GM21786 (cell line): ENCODE measurements around the gene CDK6.
"Not testable (repeated sequence)": the region's sequence is repeated elsewhere in the genome, so short reads cannot be mapped to it uniquely, and the experiment has no call there.

Source experiments
- ATAC-seq: cut with Tn5 transposase; IDR thresholded peaks from one replicate; pipeline ENCODE4 v1.9.1; 2021; ENCODE audit not compliant: unreplicated experiment

Gene CDK6

DNA sequence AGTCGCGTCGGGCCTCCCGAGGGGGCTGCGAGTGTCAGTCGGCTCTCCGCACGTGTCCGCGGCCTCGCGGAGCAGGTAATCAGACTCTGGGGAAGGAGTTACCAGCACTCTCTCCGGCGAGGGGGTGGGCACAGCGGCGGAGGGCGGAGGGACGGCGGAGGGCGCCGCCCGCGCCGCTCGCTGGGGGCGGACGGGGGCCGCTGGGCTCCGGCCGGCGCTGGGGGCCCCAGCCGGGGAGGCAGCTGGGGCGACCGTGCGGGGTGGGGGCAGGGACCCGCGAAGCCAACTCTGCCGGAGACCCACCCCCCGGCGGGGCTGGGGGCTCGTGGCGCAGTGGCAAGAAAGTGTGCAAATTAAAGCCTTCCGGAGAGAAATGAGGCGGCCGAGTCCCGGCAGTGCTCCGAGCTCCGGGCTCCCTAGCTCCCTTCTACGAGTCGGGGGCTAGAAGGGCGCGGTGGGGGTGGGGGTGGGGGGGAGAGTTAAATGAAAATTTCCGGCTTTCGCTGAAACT is at the start of gene CDK6:
Gene CDK6, minus strand, starts transcription at position 85 of the 511 bp plus-strand sequence. CDS start 3,250 bp downstream, outside the sequence.
- ATAC-seq: peak; percentile 25

DNA sequence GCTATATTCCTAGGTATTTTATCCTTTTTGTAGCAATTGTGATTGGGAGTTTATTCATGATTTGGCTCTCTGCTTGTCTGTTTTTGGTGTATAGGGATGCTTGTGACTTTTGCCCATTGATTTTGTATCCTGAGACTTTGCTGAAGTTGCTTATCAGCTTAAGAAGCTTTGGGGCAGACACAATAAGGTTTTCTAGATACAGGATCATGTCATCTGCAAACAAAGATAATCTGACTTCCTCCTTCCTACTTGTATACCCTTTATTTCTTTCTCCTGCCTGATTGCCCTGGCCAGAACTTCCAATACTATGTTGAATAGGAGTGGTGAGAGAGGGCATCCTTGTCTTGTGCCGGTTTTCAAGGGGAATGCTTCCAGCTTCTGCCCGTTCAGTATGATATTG is 49.7 kb upstream of the CDK6 start:
- not testable (repeated sequence) for ATAC-seq

DNA sequence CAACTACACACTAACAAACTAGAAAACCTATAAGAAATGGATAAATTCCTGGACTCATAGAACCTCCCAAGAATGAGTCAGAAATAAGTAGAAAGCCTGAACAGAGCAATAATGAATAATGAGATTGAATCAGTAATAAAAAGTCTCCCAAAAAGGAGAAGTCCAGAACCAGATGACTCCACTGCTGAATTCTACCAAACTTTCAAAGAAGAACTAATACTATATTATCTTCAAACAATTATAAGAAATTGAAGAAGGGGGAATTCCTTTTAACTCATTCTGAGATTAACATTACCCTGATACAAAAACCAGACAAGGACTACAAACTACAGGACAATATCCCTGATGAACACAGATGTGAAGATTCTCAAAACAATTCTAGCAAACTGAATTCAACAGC is 47.8 kb upstream of the CDK6 start:
- ATAC-seq: no peak

DNA sequence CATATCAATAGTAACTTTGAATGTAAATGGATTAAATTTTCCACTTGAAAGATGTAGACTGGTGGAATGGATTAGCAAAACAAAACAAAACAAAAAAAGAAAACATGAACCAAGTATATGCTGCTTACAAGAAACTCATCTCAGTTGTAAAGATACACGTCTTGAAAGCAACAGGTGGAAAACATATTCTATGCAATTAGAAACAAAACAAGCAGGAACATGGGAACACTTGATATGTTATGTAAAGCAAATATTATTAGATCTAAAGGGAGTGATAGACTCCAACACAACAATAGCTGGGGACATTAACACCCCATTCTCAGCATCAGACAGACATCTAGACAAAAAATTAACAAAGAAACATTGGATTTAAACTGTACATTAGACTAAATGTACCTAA is 46.4 kb upstream of the CDK6 start:
- no peak for ATAC-seq

DNA sequence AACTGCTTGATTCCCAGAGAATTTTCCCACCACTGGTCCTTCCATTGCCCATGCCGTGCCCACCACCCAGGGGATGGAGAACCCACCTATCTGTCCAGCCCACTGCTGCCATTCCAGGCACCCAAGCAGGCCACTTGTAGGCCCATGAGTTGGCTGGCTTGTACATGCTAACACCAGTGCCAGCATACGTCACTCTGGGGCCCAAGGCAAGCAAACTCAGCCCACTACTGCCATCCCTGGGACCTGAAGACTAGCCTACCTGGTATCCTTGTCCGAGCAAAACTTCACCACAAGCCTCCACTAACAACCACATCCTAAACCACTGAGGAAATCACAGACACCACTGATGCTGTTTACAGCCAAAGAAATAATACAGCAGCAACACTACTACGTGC is 44.7 kb upstream of the CDK6 start:
- no peak for ATAC-seq

DNA sequence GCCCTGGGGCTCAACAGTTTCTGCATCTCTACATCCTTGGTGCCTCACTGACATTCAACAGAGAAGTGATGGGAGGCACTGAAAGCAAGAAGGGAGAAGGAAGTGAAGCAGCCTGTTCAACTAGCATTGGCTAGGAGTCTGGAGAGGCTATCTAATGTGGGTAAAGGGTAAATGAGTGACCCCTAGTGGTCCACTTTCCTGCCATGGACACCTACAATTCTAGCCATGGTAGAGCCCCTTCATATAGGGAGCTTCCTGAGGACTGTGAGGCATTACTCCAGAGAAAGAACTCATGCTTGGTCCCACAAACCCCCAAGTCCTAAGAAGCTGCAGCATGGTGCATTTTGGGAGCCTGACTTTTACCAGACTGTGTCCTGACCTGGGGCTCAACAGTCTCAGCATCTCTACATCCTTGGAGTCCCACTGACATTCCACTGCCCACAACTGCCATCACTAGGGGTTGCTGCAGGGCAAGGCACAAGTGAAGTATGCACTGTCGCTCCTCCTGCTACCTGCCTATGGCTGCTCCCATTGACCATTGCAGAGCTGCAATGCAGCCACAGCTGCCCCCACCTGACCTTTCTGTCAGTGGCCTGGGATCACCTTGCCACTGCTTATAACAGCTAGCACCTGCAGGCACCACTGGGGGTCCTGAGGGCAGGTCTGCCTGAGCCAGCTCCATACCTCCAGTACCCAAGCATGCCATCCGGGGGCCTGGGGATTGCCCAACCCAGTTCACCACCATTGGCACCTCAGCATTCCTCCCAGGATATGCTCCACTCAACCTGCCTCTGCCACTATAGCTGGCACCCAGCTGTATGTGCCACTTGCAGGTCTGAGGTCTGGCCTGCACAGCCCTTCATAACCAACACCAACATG is 44.1 kb upstream of the CDK6 start:
- peak; percentile 47 for ATAC-seq

DNA sequence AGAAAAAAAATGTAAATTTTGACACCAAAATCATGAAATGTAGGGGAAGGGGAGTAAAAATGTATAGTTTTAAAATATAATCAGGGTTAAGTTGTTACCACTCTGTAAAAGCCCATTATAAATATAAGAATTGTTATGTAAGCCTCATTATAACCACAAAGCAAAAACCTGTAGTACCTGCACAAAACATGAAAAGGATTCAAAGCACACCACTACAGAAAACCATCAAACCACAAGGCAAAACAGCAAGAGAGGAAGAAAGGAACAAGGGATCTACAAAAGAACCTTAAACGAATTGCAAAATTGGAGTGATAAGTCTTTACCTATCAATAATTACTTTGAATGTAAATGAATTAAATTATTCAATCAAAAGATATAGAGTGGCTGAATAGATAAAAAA is 41.0 kb upstream of the CDK6 start:
- ATAC-seq: no peak

DNA sequence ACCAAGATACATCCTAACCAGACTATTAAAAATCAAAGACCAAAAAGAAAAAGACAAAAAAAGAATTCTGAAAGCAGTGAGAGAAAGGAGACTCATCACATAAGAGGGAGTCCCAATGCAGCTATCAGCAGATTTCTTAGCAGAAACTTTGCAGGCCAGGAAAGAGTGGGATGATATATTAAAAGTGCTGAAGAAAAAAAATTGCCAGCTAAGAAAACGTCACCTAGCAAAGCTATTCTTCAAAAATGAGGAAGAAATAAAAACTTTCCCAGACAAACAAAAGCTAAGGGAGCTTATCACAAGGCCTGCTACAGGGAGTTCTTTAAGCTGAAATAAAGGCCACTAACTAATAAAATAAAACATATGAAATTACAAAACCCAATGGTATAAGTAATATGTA is 40.5 kb upstream of the CDK6 start:
- no peak for ATAC-seq

DNA sequence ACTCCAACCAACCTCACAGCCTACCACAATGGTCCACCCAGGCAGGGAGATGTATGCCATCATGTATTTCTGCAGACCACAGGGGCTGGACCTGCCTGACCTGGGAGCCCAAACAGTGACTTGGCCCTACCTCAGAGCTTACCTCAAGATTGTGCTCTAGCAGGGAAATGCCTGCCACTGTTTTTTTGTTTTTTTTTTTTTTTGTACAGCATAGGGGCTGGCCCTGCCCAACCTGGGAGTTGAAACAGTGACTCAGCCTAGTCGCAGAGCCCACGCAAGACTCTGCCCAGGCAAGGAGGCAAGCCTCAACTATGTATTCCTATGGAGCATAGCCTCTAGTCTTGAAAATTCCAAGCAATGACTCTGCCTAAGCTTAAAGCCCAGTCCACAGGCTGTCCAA is 39.3 kb upstream of the CDK6 start:
- ATAC-seq: peak; percentile 45

DNA sequence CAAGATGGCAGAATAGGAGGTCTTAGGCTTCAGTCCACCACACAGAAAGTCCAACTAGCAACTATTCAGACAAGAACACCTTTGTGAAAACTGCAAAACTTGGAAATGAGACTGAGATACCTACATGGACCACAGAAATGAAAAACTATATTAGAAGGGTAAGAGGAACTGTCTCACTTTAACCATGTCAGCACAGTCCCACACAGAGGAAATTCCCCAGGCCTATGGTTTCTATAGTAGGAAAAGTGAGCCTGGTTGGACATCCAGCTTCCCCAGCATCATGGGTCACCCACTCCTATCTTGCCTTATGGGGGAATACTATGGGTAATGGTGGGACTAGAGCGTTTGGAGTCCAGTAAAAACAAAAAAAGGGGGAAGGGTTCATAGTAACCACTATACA is 38.8 kb upstream of the CDK6 start:
- peak; percentile 21 for ATAC-seq

DNA sequence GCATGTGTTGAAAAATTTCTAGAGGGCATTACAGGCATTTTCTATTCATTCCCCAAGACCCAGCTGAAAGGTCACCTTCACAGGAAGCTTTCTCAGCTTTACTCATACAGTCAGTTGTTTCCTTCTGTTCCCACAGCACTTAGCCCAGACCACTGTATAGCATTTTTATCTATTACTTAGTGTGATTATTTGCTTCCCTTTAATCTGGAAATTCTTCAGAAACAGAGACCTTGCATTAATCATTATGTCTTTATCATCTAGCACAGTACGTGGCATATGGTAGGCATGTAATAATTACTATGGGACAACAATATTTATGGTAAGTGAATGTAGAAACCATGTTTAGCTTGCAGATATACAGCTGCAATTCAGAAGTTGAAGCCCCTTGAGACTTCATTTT is 38.2 kb upstream of the CDK6 start:
- no peak for ATAC-seq

DNA sequence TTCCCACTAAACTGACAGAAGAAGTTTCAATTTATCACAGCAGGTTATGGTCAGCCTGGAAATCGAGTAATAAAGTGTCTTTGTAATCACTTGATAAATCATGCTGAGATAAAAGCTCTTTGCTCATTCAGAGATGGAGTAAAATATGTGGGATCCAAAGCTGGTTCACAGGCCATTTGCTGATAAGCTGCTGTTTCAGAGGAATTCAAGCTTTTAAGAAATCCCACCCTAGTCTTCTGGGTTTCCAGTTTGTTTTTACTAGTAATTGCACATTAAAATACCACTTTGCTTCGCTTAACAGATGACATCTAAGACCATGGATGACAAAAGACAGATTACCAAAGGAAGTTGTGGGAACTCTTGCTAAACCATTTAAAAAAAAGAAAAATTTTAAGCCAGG is 37.4 kb upstream of the CDK6 start:
- ATAC-seq: no peak

DNA sequence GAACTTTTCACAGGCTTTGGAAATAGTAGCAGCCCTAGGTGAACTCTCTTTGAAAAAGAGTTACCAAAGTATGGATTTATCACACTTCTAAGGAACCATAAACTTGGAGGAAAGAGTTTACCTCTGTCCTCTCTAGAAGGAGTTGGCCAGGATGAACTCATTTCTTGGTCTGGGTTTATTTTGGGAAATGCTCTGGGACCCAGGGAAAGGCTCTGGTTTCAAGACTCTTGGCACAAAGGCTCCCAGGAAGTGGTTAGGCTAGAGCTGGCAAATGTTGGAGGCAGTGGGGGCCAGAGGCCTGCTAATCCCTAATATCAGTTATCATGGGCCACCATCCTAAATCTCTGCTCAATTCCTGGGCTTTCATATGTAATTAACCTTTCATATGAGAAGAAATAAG is 36.3 kb upstream of the CDK6 start:
- no peak for ATAC-seq

DNA sequence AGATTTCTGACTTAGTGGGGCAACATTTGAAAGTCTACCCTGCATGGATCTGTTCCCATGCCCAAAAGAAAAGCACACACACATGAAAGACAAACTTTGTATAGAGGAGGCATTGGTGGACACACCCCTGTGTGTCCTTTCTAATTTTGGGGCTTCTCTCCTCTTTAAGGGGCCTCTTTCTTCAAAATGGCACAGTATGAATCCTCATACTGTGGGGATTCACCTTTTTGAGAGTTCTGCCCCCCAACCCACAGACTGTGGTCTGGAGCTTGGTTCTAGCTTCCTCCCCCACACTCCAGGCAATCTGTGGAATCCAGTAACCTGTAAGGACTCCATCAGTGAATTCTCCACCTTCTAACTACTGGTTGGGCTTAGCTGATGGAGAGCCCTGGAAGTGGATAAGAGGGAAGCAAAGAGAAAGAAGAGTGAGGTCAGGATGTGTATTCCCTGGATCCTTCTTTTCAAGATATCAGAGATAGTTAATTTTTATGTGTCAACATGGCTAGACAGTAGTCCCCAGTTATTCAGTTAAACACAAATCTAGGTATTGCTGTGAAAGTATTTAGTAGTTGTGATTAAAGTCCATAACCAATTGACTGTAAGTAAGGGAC is 32.4 kb upstream of the CDK6 start:
- no peak for ATAC-seq

DNA sequence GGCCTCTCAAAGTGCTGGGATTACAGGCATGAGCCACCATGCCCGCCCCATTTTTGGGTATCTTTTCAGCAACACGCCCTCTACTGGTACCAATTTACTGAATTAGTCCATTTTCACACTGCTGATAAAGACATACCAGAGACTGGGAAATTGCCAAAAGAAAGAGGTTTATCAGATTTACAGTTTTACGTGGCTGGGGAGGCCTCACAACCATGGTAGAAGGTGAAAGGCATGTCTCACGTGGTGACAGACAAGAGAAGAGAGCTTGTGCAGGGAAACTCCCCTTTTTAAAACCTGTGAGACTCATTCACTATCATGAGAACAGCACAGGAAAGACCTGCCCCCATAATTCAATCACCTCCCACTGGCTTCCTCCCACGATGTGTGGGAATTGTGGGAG is 27.8 kb upstream of the CDK6 start:
- not testable (repeated sequence) for ATAC-seq

DNA sequence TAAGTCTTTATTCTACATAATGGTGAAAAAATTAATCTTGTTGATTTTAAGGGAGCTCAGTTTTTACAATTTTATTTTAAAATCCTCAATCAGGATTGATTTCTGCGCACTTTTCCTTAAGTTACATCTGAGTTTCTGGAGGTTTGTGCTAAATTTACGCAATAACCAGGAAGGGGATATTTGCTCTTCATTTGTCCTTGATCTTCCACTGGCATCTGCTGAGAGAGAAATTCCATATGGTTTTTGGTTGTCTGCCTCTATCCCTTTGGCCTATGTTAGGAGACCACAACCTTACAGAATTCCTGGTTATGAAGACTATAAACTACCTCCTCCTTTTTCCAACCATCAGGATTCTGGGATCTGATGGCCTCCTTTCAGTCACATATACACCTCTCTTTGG is 20.1 kb upstream of the CDK6 start:
- no peak for ATAC-seq

DNA sequence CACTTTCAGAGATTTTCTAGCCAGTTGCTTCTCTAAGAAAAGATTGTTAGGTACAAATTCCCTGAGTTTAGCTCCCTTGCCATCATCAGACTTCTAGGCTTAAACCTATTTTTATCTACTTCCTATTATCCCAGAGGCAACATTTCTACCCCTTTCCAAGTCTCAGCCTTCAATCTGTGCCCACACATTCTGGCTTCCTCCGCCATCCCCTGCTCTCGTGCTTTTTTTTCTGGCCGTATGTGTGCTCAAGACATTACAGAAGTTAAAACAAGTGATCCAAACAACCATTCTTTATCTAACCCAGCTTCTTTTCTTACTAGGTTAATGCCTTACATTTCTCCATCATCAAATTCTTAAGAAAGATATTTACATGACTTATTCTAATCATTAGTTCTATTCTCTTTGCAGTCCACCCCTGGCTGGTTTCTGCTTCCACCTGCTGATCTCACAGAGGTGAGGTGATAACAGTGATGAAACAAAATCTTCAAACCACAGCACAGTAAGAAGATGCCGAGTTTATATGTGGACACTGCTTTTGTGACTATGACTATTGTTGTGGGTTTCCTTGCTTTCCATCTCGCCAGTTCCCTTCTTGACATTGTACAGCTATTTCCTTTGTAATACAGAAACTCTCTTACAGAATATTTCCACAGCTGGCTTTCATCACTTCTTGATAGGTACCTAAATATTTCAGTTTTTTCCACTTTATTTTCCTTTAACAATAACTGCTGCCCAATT is 18.3 kb upstream of the CDK6 start:
- peak; percentile 68 for ATAC-seq

DNA sequence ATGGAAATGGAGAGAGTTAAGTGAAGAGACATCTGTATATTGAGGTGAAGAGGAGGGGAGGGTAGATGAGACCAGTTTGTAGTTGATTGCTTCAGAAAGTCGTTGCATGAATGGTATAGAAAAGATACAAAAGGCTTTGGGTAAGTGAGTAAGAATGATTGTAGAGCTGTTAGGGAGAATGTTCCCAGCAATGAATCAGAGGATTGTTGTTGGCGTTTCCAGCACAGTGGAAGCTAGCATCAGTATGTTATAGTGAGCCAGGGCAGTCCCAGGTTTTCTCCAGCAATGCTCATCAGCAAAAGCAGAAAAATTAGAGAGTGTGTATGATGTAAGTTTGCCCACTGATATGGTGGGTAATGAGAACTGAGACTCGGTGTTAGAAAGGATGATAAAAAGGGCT is 15.4 kb upstream of the CDK6 start:
- no peak for ATAC-seq

DNA sequence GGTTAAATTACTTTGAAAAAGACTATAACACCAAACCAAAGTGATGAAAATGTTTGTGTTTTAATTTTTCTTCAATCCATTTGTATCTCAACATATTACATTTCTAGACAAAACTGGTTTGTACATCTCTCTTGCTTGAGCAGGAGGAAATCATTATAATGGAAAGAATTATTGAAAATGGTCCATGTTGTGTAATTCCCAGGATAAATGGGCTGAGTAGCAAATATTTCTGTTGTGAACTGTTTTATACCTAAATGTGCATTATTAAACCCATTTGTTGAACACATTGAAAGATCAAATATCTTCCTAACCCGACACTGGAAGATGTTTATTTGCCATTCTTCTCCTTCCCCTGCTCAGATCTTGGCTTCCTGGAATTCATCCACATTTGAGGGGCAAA is 14.1 kb upstream of the CDK6 start:
- ATAC-seq: no peak

DNA sequence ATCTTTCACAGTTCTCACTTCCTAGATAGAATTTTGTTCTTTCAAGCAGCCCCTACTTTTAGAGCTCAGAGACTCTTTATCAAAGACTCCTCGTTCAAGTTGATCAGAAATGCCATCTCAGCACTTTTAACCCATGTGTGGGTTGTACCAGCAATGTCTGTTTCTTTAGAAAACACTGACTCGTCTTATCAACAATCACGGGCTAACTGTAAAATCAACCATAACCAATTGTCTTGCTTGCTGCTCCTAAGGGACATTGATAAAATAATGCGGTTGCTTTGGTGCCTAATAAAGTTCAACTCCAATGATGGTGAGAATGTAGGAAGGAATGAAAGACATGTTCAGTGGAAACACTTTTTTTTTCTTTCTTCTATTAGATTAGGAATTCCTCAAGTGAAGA is 12.9 kb upstream of the CDK6 start:
- ATAC-seq: no peak

DNA sequence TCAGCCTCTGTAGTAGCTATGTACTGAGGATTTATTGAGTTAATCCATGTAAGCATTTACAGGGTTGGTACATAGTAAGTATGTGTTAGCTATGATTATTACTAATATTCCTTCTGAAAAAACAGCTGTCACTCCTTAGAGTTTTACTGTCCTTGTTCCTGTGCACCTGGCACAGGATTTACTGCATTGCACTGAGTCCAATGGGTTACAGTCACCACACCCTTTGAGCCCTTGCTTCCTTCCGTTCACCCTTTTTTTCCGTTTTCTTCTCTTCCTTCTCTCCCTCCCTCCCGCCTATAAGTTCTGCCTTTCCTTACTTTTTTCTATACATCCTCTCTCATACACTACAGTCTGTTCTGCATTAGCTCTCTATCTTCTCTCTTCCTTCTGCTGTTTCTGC is 12.5 kb upstream of the CDK6 start:
- no peak for ATAC-seq

DNA sequence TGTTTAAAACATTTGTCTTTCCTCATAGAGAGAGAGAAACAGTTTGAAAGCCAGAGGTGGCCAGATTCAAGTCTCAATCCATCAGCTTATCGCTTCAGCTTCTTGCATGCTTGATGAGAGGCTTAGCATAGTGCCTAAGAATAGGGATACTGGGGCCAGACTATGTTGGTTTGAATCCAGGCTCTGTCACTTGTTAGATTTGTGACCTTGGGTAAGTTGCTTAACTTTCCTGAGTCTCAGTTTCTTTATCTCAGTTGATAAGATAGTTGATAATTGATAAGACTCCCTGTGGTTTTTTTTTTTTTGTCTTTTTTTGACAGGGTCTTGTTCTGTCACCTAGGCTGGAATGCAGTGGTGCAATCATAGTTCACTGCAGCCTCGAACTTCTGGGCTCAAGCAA is 12.1 kb upstream of the CDK6 start:
- ATAC-seq: no peak
